Loucy (cell line): Measurements from ENCODE around the gene NACAD.

Source experiments
- H2AFZ ChIP-seq: fragments of 200-600 bp; sonication (generic); 2 replicates; pipeline ENCODE4 v1.6.0; 2016; ENCODE audit warnings: antibody characterized with exemption, mild to moderate bottlenecking, low read length, moderate library complexity
- H3F3A ChIP-seq: fragments of 200-600 bp; 2 replicates; pipeline ENCODE4 v1.6.0; 2016; ENCODE audit warnings: antibody characterized with exemption, low read depth, mild to moderate bottlenecking
- H3K27me3 ChIP-seq: fragments of 200-600 bp; sonication (generic); 2 replicates; pipeline ENCODE4 v1.6.1; 2014; ENCODE audit warnings: low read length, mild to moderate bottlenecking; ENCODE audit not compliant: insufficient read depth, poor library complexity, severe bottlenecking
- H3K36me3 ChIP-seq: fragments of 200-600 bp; sonication (generic); 2 replicates; pipeline ENCODE4 v1.6.1; 2016; ENCODE audit warnings: low read length; ENCODE audit not compliant: insufficient read depth
- H3K4me1 ChIP-seq: fragments of 200-600 bp; sonication (generic); 2 replicates; pipeline ENCODE4 v1.5.1; 2014; ENCODE audit warnings: low read length, mild to moderate bottlenecking; ENCODE audit not compliant: insufficient read depth, poor library complexity, severe bottlenecking
- H3K4me2 ChIP-seq: fragments of 200-600 bp; sonication (generic); 2 replicates; pipeline ENCODE4 v1.6.0; 2014; ENCODE audit warnings: antibody characterized with exemption, low read length, low read depth, mild to moderate bottlenecking; ENCODE audit not compliant: poor library complexity, severe bottlenecking
- H3K4me3 ChIP-seq: fragments of 200-600 bp; sonication (generic); 2 replicates; pipeline ENCODE4 v1.5.1; 2014; ENCODE audit warnings: low read length, mild to moderate bottlenecking, mixed read lengths; ENCODE audit not compliant: poor library complexity, severe bottlenecking
- H3K79me2 ChIP-seq: fragments of 200-600 bp; sonication (generic); 2 replicates; pipeline ENCODE4 v1.6.1; 2014; ENCODE audit warnings: low read length; ENCODE audit not compliant: insufficient read depth
- H3K9ac ChIP-seq: fragments of 200-600 bp; sonication (generic); 2 replicates; pipeline ENCODE4 v1.6.0; 2014; ENCODE audit warnings: mild to moderate bottlenecking, low read depth, low read length, moderate library complexity; ENCODE audit not compliant: poor library complexity, severe bottlenecking
- H3K9me2 ChIP-seq: fragments of 200-600 bp; sonication (generic); replicated peaks from 2 replicates; pipeline ENCODE4 v1.6.1; 2016; ENCODE audit warnings: low read depth, low read length, mixed read lengths
- H3K9me3 ChIP-seq: fragments of 200-600 bp; sonication (generic); 2 replicates; pipeline ENCODE4 v1.6.1; 2014; ENCODE audit warnings: mild to moderate bottlenecking, antibody characterized with exemption, low read length, low read depth; ENCODE audit not compliant: insufficient read depth
- H4K20me1 ChIP-seq: fragments of 200-600 bp; sonication (generic); 2 replicates; pipeline ENCODE4 v1.6.0; 2014; ENCODE audit warnings: antibody characterized with exemption, low read length, mild to moderate bottlenecking; ENCODE audit not compliant: insufficient read depth, poor library complexity, severe bottlenecking
- EZH2phosphoT487 ChIP-seq: fragments of 200-600 bp; IDR thresholded peaks from 2 replicates; pipeline ENCODE4 v1.6.1; 2018; ENCODE audit warnings: antibody characterized with exemption, mild to moderate bottlenecking, moderate library complexity, borderline replicate concordance
- TF ChIP-seq, protein P1 (sequence below): fragments of 200-600 bp; sonication (generic); conservative IDR thresholded peaks from 2 replicates; pipeline ENCODE4 v1.5.1; 2014; ENCODE audit warnings: mild to moderate bottlenecking, antibody characterized with exemption, low read length

Gene NACAD

DNA sequence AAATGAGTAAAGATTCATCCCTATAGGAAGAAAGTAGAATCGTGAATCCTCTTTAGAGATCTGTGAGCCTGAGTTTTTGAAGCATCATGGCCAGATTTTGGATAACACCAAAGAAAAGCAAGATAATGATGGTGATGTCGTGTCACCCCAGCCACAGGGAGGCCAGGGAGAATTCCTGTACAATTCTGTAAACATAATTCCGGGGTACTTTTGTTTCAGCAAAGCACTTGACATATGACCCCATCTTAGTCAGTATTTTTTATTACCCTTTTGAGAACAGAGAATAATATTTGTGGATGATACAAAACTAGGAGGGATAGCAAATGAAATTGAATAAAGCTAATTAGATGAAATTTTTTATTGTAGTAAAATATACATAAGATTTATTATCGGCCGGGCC lies 33.8 kb downstream of the NACAD start:
- Histone ChIP-seq H3K79me2 (peaks cover 95% of the 10 kb centered on the region), H3K36me3 (peaks cover 61% of the 10 kb centered on the region)

DNA sequence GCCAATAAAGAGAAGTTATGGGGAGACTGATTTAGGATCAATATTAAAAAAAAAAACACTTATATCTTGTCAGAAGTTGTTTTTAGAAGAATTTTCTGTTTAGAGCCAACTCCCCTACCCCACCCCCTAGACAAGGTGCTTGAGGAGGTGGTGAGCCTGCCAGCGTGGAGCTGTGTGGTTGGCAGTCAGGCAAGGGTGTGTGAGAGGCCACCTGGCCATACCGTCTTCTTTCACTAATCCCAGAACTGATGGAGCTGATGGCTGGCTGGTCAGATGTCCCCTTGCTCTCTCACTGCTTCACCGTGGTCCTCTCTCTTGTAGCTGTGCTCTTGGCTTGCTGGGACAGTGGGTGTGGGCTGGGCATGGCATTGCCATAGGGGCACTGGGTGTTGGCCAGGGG lies 34.3 kb downstream of the NACAD start:
- Histone ChIP-seq H3K4me1 (no peaks in the 10 kb centered on the region), H3K36me3 (peaks cover 63% of the 10 kb centered on the region), H3K9ac (no peak overlapping the region), H4K20me1 (peaks cover 88% of the 10 kb centered on the region), H3F3A (no peaks in the 10 kb centered on the region), H3K9me2 (no peaks in the 10 kb centered on the region), H2AFZ (no peak overlapping the region), H3K4me3 (no peak overlapping the region), H3K4me2 (no peak overlapping the region), H3K79me2 (peaks cover 94% of the 10 kb centered on the region), H3K9me3 (no peaks in the 10 kb centered on the region), H3K27me3 (no peaks in the 10 kb centered on the region)
- TF ChIP-seq, protein P1, sequence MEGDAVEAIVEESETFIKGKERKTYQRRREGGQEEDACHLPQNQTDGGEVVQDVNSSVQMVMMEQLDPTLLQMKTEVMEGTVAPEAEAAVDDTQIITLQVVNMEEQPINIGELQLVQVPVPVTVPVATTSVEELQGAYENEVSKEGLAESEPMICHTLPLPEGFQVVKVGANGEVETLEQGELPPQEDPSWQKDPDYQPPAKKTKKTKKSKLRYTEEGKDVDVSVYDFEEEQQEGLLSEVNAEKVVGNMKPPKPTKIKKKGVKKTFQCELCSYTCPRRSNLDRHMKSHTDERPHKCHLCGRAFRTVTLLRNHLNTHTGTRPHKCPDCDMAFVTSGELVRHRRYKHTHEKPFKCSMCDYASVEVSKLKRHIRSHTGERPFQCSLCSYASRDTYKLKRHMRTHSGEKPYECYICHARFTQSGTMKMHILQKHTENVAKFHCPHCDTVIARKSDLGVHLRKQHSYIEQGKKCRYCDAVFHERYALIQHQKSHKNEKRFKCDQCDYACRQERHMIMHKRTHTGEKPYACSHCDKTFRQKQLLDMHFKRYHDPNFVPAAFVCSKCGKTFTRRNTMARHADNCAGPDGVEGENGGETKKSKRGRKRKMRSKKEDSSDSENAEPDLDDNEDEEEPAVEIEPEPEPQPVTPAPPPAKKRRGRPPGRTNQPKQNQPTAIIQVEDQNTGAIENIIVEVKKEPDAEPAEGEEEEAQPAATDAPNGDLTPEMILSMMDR = no peak

More for the DNA sequence above, 33.8 kb downstream of the NACAD start:
- Histone ChIP-seq H3F3A (no peaks in the 10 kb centered on the region), H2AFZ (no peak overlapping the region), H3K4me1 (no peaks in the 10 kb centered on the region), H3K27me3 (no peaks in the 10 kb centered on the region), H3K4me2 (no peak overlapping the region), H3K9me2 (no peaks in the 10 kb centered on the region), H3K4me3 (no peak overlapping the region), H3K9me3 (no peaks in the 10 kb centered on the region), H4K20me1 (peaks cover 88% of the 10 kb centered on the region), H3K9ac (no peak overlapping the region)
- TF ChIP-seq, protein P1 = no peak
- TF ChIP-seq EZH2phosphoT487 = no peak

DNA sequence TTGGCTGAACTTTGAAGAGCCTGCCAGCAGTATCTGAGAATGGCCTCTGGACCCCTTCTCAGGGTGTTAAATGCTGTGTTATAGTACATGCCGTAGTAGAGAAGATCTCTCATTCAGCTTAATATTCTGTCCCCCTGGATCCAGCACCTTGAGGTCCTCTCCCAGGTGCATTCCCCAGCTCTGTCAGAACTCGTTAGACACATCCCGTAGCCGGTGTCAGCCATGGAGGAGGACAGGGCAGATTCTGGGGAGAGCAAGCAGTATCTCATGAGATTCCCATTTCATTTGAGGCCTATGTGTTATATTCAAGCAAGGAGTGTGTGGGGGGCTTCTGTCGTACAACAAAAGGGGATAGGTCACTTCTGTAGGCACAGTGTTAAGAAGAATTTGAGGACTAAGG lies 34.8 kb downstream of the NACAD start:
- Histone ChIP-seq H3K4me1 (no peaks in the 10 kb centered on the region), H3K4me2 (no peak overlapping the region), H3K4me3 (no peak overlapping the region), H3K9ac (no peak overlapping the region), H3K36me3 (peaks cover 68% of the 10 kb centered on the region), H4K20me1 (peaks cover 89% of the 10 kb centered on the region), H3K27me3 (no peaks in the 10 kb centered on the region), H3F3A (no peaks in the 10 kb centered on the region), H3K9me2 (no peaks in the 10 kb centered on the region), H3K9me3 (no peaks in the 10 kb centered on the region), H3K79me2 (peaks cover 93% of the 10 kb centered on the region), H2AFZ (no peak overlapping the region)
- TF ChIP-seq, protein P1 = no peak
- no peak for TF ChIP-seq EZH2phosphoT487
